AML-193 (cell line): ENCODE results near the gene FHOD3.

ENCODE experiments used
- DNase-seq, 2 experiments: peaks; one replicate each; lab custom pipeline; 2025; lab: John Stamatoyannopoulos, UW

Gene FHOD3

GRCh38 chr18:36386150-36386920 lies 88.8 kb downstream of the FHOD3 start:
- no peak for DNase-seq

- no peak for DNase-seq
Observed at GRCh38 chr18:36387310-36387709, 89.8 kb downstream of the FHOD3 start.

- DNase-seq, result no peak
Observed at GRCh38 chr18:36388310-36388709, 90.8 kb downstream of the FHOD3 start.

GRCh38 chr18:36389027-36389426 lies 91.5 kb downstream of the FHOD3 start:
- DNase-seq, result no peak

GRCh38 chr18:36389811-36390581 lies 92.5 kb downstream of the FHOD3 start:
- no peak for DNase-seq

- no peak for DNase-seq
Observed at GRCh38 chr18:36391426-36392145, 94.1 kb downstream of the FHOD3 start.

GRCh38 chr18:36392164-36392978 lies 94.9 kb downstream of the FHOD3 start:
- DNase-seq, result no peak

GRCh38 chr18:36392979-36393287 lies 95.4 kb downstream of the FHOD3 start:
- DNase-seq, result no peak

GRCh38 chr18:36394486-36394885 lies 97.0 kb downstream of the FHOD3 start:
- no peak for DNase-seq

- DNase-seq, result no peak
Observed at GRCh38 chr18:36396190-36396589, 98.7 kb downstream of the FHOD3 start.

GRCh38 chr18:36397033-36397432 lies 99.5 kb downstream of the FHOD3 start:
- no peak for DNase-seq

- no peak for DNase-seq
Observed at GRCh38 chr18:36398419-36398818, 100.9 kb downstream of the FHOD3 start.

GRCh38 chr18:36399055-36399454 lies 101.5 kb downstream of the FHOD3 start:
- no peak for DNase-seq

GRCh38 chr18:36401462-36401861 lies 103.9 kb downstream of the FHOD3 start:
- no peak for DNase-seq

- DNase-seq, result no peak
Observed at GRCh38 chr18:36402765-36403396, 105.4 kb downstream of the FHOD3 start.

- DNase-seq, result no peak
Observed at GRCh38 chr18:36403896-36404820, 106.6 kb downstream of the FHOD3 start.

- no peak for DNase-seq
Observed at GRCh38 chr18:36405611-36406010, 108.1 kb downstream of the FHOD3 start.

GRCh38 chr18:36406805-36407204 lies 109.3 kb downstream of the FHOD3 start:
- no peak for DNase-seq

- no peak for DNase-seq
Observed at GRCh38 chr18:36408606-36409005, 111.1 kb downstream of the FHOD3 start.

GRCh38 chr18:36409779-36410178 lies 112.3 kb downstream of the FHOD3 start:
- no peak for DNase-seq
